ENCODE results near the gene CREG1.

DNA sequence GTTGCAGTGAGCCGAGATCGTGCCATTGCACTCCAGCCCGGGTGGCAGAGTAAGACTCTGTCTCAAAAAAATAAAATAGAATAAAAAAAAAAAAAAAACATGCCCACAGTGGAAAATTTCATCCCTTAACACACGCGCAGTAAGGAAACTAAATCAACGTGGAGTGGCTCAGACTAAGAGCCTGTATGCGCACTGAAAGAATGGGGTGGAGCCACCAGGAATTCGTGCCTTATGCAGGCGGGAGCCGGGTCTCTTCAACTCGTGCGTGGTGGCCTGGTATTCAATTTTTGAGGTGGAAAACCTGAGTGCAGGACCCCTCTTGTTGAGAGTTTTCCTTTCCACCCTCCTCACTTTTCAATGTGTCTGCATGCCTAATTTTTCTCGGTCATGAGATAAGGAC lies 22.1 kb upstream of the CREG1 start:
- TF ChIP-seq, protein P1, sequence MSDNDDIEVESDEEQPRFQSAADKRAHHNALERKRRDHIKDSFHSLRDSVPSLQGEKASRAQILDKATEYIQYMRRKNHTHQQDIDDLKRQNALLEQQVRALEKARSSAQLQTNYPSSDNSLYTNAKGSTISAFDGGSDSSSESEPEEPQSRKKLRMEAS (IDR thresholded peaks at IDR 0.05), result no peak
- no peak for TF ChIP-seq EGR1 (IDR thresholded peaks at IDR 0.05; ENCODE audit: low read depth in 2 of 2)
- TF ChIP-seq, protein P2, sequence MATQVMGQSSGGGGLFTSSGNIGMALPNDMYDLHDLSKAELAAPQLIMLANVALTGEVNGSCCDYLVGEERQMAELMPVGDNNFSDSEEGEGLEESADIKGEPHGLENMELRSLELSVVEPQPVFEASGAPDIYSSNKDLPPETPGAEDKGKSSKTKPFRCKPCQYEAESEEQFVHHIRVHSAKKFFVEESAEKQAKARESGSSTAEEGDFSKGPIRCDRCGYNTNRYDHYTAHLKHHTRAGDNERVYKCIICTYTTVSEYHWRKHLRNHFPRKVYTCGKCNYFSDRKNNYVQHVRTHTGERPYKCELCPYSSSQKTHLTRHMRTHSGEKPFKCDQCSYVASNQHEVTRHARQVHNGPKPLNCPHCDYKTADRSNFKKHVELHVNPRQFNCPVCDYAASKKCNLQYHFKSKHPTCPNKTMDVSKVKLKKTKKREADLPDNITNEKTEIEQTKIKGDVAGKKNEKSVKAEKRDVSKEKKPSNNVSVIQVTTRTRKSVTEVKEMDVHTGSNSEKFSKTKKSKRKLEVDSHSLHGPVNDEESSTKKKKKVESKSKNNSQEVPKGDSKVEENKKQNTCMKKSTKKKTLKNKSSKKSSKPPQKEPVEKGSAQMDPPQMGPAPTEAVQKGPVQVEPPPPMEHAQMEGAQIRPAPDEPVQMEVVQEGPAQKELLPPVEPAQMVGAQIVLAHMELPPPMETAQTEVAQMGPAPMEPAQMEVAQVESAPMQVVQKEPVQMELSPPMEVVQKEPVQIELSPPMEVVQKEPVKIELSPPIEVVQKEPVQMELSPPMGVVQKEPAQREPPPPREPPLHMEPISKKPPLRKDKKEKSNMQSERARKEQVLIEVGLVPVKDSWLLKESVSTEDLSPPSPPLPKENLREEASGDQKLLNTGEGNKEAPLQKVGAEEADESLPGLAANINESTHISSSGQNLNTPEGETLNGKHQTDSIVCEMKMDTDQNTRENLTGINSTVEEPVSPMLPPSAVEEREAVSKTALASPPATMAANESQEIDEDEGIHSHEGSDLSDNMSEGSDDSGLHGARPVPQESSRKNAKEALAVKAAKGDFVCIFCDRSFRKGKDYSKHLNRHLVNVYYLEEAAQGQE (IDR thresholded peaks at IDR 0.05), result no peak
- TF ChIP-seq, protein P3, sequence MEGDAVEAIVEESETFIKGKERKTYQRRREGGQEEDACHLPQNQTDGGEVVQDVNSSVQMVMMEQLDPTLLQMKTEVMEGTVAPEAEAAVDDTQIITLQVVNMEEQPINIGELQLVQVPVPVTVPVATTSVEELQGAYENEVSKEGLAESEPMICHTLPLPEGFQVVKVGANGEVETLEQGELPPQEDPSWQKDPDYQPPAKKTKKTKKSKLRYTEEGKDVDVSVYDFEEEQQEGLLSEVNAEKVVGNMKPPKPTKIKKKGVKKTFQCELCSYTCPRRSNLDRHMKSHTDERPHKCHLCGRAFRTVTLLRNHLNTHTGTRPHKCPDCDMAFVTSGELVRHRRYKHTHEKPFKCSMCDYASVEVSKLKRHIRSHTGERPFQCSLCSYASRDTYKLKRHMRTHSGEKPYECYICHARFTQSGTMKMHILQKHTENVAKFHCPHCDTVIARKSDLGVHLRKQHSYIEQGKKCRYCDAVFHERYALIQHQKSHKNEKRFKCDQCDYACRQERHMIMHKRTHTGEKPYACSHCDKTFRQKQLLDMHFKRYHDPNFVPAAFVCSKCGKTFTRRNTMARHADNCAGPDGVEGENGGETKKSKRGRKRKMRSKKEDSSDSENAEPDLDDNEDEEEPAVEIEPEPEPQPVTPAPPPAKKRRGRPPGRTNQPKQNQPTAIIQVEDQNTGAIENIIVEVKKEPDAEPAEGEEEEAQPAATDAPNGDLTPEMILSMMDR (IDR thresholded peaks at IDR 0.05; ENCODE audit: low read depth, low read length, missing input control), result no peak
- no peak for TF ChIP-seq RAD21 (IDR thresholded peaks at IDR 0.05)
- no peak for TF ChIP-seq HNF4A (conservative IDR thresholded peaks at IDR 0.05)
- TF ChIP-seq, protein P4, sequence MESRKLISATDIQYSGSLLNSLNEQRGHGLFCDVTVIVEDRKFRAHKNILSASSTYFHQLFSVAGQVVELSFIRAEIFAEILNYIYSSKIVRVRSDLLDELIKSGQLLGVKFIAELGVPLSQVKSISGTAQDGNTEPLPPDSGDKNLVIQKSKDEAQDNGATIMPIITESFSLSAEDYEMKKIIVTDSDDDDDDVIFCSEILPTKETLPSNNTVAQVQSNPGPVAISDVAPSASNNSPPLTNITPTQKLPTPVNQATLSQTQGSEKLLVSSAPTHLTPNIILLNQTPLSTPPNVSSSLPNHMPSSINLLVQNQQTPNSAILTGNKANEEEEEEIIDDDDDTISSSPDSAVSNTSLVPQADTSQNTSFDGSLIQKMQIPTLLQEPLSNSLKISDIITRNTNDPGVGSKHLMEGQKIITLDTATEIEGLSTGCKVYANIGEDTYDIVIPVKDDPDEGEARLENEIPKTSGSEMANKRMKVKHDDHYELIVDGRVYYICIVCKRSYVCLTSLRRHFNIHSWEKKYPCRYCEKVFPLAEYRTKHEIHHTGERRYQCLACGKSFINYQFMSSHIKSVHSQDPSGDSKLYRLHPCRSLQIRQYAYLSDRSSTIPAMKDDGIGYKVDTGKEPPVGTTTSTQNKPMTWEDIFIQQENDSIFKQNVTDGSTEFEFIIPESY (IDR thresholded peaks at IDR 0.05), result no peak
- TF ChIP-seq HNF4G (IDR thresholded peaks at IDR 0.05), result no peak
- TF ChIP-seq GABPA (IDR thresholded peaks at IDR 0.05 in 1 of 2, conservative IDR thresholded peaks at IDR 0.05 in 1 of 2), result no peak
- TF ChIP-seq TAF1 (conservative IDR thresholded peaks at IDR 0.05), result no peak
- no peak for TF ChIP-seq SP1 (IDR thresholded peaks at IDR 0.05)
- TF ChIP-seq JUND (IDR thresholded peaks at IDR 0.05), result no peak

Data from liver (tissue), 3 donors.